HG03064 (cell line): Measurements from ENCODE around the gene TMEM8B.

Experiments
- ATAC-seq: cut with Tn5 transposase; IDR thresholded peaks from one replicate; pipeline ENCODE4 v1.9.1; 2021; ENCODE audit warnings: low read depth; ENCODE audit not compliant: unreplicated experiment

The TMEM8B gene

GRCh38 chr9:35811381-35812024, 17.5 kb upstream of the TMEM8B start:
- no peak for ATAC-seq

- ATAC-seq = peak; percentile 47
These were observed 16.9 kb upstream of the TMEM8B start, which contains the start of gene SPAG8 for GRCh38 chr9:35812025-35812602. Gene SPAG8, minus strand, starts transcription at chr9:35812262. Its CDS starts 115 bp downstream, at chr9:35812147.

- ATAC-seq = no peak
These were observed 15.5 kb upstream of the TMEM8B start for GRCh38 chr9:35813434-35814105.

- ATAC-seq = peak; percentile 20
These were observed 14.8 kb upstream of the TMEM8B start for GRCh38 chr9:35814106-35814840.

GRCh38 chr9:35814841-35815543, 14.0 kb upstream of the TMEM8B start, which contains the start of gene HINT2:
Gene HINT2, minus strand, starts transcription at chr9:35815042. Its CDS starts 63 bp downstream, at chr9:35814979.
- ATAC-seq = peak; percentile 70

GRCh38 chr9:35816708-35817107, 12.3 kb upstream of the TMEM8B start:
- ATAC-seq = no peak

- ATAC-seq = no peak
These were observed 10.7 kb upstream of the TMEM8B start for GRCh38 chr9:35818341-35818740.

- no peak for ATAC-seq
These were observed 9.0 kb upstream of the TMEM8B start for GRCh38 chr9:35820076-35820475.

GRCh38 chr9:35822926-35823325, 6.1 kb upstream of the TMEM8B start:
- no peak for ATAC-seq

GRCh38 chr9:35826071-35826701, 2.8 kb upstream of the TMEM8B start:
- ATAC-seq = no peak

GRCh38 chr9:35827486-35827885, 1.5 kb upstream of the TMEM8B start:
- ATAC-seq = no peak

GRCh38 chr9:35828716-35829083, 328 bp upstream of the TMEM8B start, which contains the start of gene FAM221B:
Gene FAM221B, minus strand, starts transcription at chr9:35828732. Its CDS starts 2,571 bp downstream, at chr9:35826161.
- no peak for ATAC-seq

GRCh38 chr9:35829764-35830096, 702 bp downstream of the TMEM8B start:
- no peak for ATAC-seq

- ATAC-seq = no peak
These were observed 2.0 kb downstream of the TMEM8B start for GRCh38 chr9:35831040-35831439.

- no peak for ATAC-seq
These were observed 3.8 kb downstream of the TMEM8B start for GRCh38 chr9:35832814-35833213.

GRCh38 chr9:35834260-35835215, 5.5 kb downstream of the TMEM8B start:
- ATAC-seq = no peak

GRCh38 chr9:35835216-35835632, 6.2 kb downstream of the TMEM8B start:
- ATAC-seq = no peak

- ATAC-seq = no peak
These were observed 6.7 kb downstream of the TMEM8B start for GRCh38 chr9:35835766-35836165.

GRCh38 chr9:35836595-35836994, 7.6 kb downstream of the TMEM8B start:
- ATAC-seq = no peak
